CD4-positive, alpha-beta T cell (primary cell): ENCODE results near the gene KLHDC7A. TPM values are rescaled to one million over a fixed set of nuclear protein-coding genes. Genes with fewer than 3 reads are reported as not detected.

Experiments used
- ATAC-seq: fragments of 200-7000 bp; cut with Tn5 transposase; one replicate; pipeline ENCODE4 v1.10.0; 2022; ENCODE audit warnings: mild to moderate bottlenecking; ENCODE audit not compliant: poor library complexity
- CTCF ChIA-PET: fragments of 350-600 bp; sonication (Branson Sonifier 250); formaldehyde crosslinking; loops from one replicate; lab custom pipeline; 2021; ENCODE audit warnings: antibody characterized with exemption, inconsistent platforms; lab: Charles Lee
- POLR2A ChIA-PET: fragments of 350-600 bp; sonication (Branson Sonifier 250); formaldehyde crosslinking; loops from one replicate; lab custom pipeline; 2021; ENCODE audit warnings: antibody characterized with exemption, inconsistent platforms; lab: Charles Lee
- DNase-seq, 14 experiments: peaks; one replicate each; pipeline ENCODE4 v3.0.0-alpha.2; 2013 to 2020; ENCODE audit warnings: mixed read lengths in 2 of 14
- H3K27ac ChIP-seq, 2 donors: one replicate each; pipeline versions ENCODE4 v1.5.1 to v1.7.0; 2013; ENCODE audit warnings: low read length in 2 of 2, low read depth in 1 of 2, mild to moderate bottlenecking in 1 of 2
- H3K27me3 ChIP-seq, 2 experiments: 1 replicate in 1 of 2; 2 replicates in 1 of 2; pipeline versions ENCODE4 v1.6.1 to v1.7.0; 2013; ENCODE audit warnings: low read length in 2 of 2, control low read depth in 1 of 2, mild to moderate bottlenecking in 1 of 2, moderate library complexity in 1 of 2; ENCODE audit not compliant: insufficient read depth in 2 of 2, control insufficient read depth in 1 of 2
- H3K36me3 ChIP-seq: one replicate; pipeline ENCODE4 v1.6.1; 2013; ENCODE audit warnings: low read length, control low read depth; ENCODE audit not compliant: insufficient read depth
- H3K4me1 ChIP-seq: one replicate; pipeline ENCODE4 v1.6.1; 2013; ENCODE audit warnings: low read length, control low read depth; ENCODE audit not compliant: insufficient read depth
- H3K4me3 ChIP-seq: one replicate; pipeline ENCODE4 v1.5.1; 2013; ENCODE audit warnings: mild to moderate bottlenecking, low read length, moderate library complexity
- H3K9me3 ChIP-seq, 2 experiments: 1 replicate in 1 of 2; 2 replicates in 1 of 2; pipeline versions ENCODE4 v1.6.1 to v1.7.0; 2013; ENCODE audit warnings: low read length in 2 of 2, mild to moderate bottlenecking in 2 of 2, control low read depth in 1 of 2, moderate library complexity in 1 of 2; ENCODE audit not compliant: control insufficient read depth in 1 of 2, insufficient read depth in 1 of 2
- H3K27ac Mint-ChIP-seq: one replicate; pipeline ENCODE4 v1.8.0; 2020; ENCODE audit warnings: mixed read lengths
- H3K27me3 Mint-ChIP-seq: one replicate; pipeline ENCODE4 v1.8.0; 2021; ENCODE audit warnings: mixed read lengths
- H3K36me3 Mint-ChIP-seq: one replicate; pipeline ENCODE4 v1.8.0; 2021; ENCODE audit warnings: low read depth, mixed read lengths
- H3K4me1 Mint-ChIP-seq: one replicate; pipeline ENCODE4 v1.8.0; 2021; ENCODE audit warnings: low read depth, mixed read lengths
- H3K4me3 Mint-ChIP-seq: one replicate; pipeline ENCODE4 v1.8.0; 2020; ENCODE audit warnings: mild to moderate bottlenecking, mixed read lengths
- H3K9me3 Mint-ChIP-seq: one replicate; pipeline ENCODE4 v1.8.0; 2020; ENCODE audit warnings: mixed read lengths
- CTCF ChIP-seq: fragments of 200-600 bp; IDR thresholded peaks from one replicate; pipeline ENCODE4 v1.8.0; 2022; ENCODE audit warnings: antibody characterized with exemption, mild to moderate bottlenecking
- intact Hi-C, 2 experiments: fragments of 100-400 bp; cut with DNase I in 1 of 2; cut with micrococcal nuclease in 1 of 2; formaldehyde crosslinking; loops; one replicate each; pipeline versions ENCODE4 v1.15.1 to v1.9.0; 2023 to 2025; cut with DNase I, micrococcal nuclease
- total RNA-seq, 174 experiments: library from RNA in 2 of 174; stranded (reverse) in 2 of 174; gene quantifications; one replicate each; pipeline ENCODE4 v1.2.3 and lab custom pipeline; 2021 to 2026

The KLHDC7A gene
- total RNA-seq, 2 experiments from 2014 or later = not detected

GRCh38 chr1:18466676-18467075 is 14.1 kb upstream of the KLHDC7A start:
- no peaks in the 10 kb centered on the region for H3K4me1 ChIP-seq
- no peak for ATAC-seq
- H3K4me3 ChIP-seq = no peak overlapping the region
- no peaks in the 10 kb centered on the region for H3K36me3 ChIP-seq
- no peak overlapping the region for H3K27ac Mint-ChIP-seq
- CTCF ChIA-PET = no interaction called here
- POLR2A ChIA-PET = no interaction called here
- H3K4me1 Mint-ChIP-seq = no peaks in the 10 kb centered on the region
- TF ChIP-seq CTCF = no peak
- H3K9me3 ChIP-seq = peaks cover 0 to 4% of the 10 kb centered on the region in 2 experiments
- H3K36me3 Mint-ChIP-seq = no peaks in the 10 kb centered on the region
- H3K27ac ChIP-seq = no peak overlapping the region
- peaks cover 21% of the 10 kb centered on the region for H3K27me3 Mint-ChIP-seq
- no peak overlapping the region for H3K4me3 Mint-ChIP-seq
- no peaks in the 10 kb centered on the region for H3K9me3 Mint-ChIP-seq
- H3K27me3 ChIP-seq = no peaks in the 10 kb centered on the region
- no peak for DNase-seq
- intact Hi-C loops = no loop called here

GRCh38 chr1:18468570-18468969 is 12.2 kb upstream of the KLHDC7A start:
- Histone ChIP-seq H3K27ac (no peak overlapping the region), H3K4me1 (no peaks in the 10 kb centered on the region), H3K4me3 (no peak overlapping the region), H3K9me3 (peaks cover 0 to 7% of the 10 kb centered on the region in 2 experiments), H3K27me3 (no peaks in the 10 kb centered on the region), H3K36me3 (no peaks in the 10 kb centered on the region)
- DNase-seq = no peak
- H3K4me3 Mint-ChIP-seq = no peak overlapping the region
- H3K27me3 Mint-ChIP-seq = peaks cover 26% of the 10 kb centered on the region
- no peak overlapping the region for H3K27ac Mint-ChIP-seq
- ATAC-seq = no peak
- ChIA-PET CTCF (no interaction called here), POLR2A (no interaction called here)
- no peaks in the 10 kb centered on the region for H3K36me3 Mint-ChIP-seq
- H3K4me1 Mint-ChIP-seq = no peaks in the 10 kb centered on the region
- intact Hi-C loops = no loop called here
- no peaks in the 10 kb centered on the region for H3K9me3 Mint-ChIP-seq
- no peak for TF ChIP-seq CTCF

- H3K4me3 ChIP-seq = no peak overlapping the region
- no peaks in the 10 kb centered on the region for H3K9me3 Mint-ChIP-seq
- CTCF ChIA-PET = no interaction called here
Measured at GRCh38 chr1:18469514-18469913, 11.2 kb upstream of the KLHDC7A start.

More at GRCh38 chr1:18469514-18469913, 11.2 kb upstream of the KLHDC7A start:
- no peak for DNase-seq
- Mint-ChIP-seq H3K36me3 (no peaks in the 10 kb centered on the region), H3K27me3 (peaks cover 26% of the 10 kb centered on the region), H3K27ac (no peak overlapping the region), H3K4me1 (no peaks in the 10 kb centered on the region), H3K4me3 (no peak overlapping the region)
- Histone ChIP-seq H3K9me3 (peaks cover 0 to 7% of the 10 kb centered on the region in 2 experiments), H3K27me3 (no peaks in the 10 kb centered on the region), H3K36me3 (no peaks in the 10 kb centered on the region), H3K27ac (no peak overlapping the region), H3K4me1 (no peaks in the 10 kb centered on the region)
- no peak for ATAC-seq
- no peak for TF ChIP-seq CTCF
- POLR2A ChIA-PET = no interaction called here
- intact Hi-C loops = no loop called here
